Stomach (tissue), 9 donors: ENCODE results near the gene IFI27L1. TPM values are rescaled to one million over a fixed set of nuclear protein-coding genes. Genes with fewer than 3 reads are reported as not detected.

Experiments used
- DNase-seq, 2 donors: peaks; one replicate each; pipeline versions ENCODE4 v3.0.0 to v3.0.0-alpha.2; 2013 to 2019
- H3K27ac ChIP-seq, 5 donors: fragments of 200-600 bp in 4 of 5; sonication (generic) in 4 of 5; one replicate each; pipeline ENCODE4 v1.5.1; 2013 to 2019; ENCODE audit warnings: mild to moderate bottlenecking in 1 of 5, moderate library complexity in 1 of 5
- H3K27me3 ChIP-seq, 3 donors: fragments of 200-600 bp; sonication (generic); one replicate each; pipeline ENCODE4 v1.5.1; 2017 to 2019; ENCODE audit warnings: mixed run types in 1 of 3
- H3K36me3 ChIP-seq, 4 donors: fragments of 200-600 bp; sonication (generic); 1 replicate in 3 of 4; 2 replicates in 1 of 4; pipeline ENCODE4 v1.5.1; 2016 to 2019
- H3K4me1 ChIP-seq, 4 donors: fragments of 200-600 bp; sonication (generic); one replicate each; pipeline ENCODE4 v1.5.1; 2016 to 2019
- H3K4me3 ChIP-seq, 4 donors: fragments of 200-600 bp; sonication (generic) in 3 of 4; one replicate each; pipeline ENCODE4 v1.5.1; 2016 to 2019; ENCODE audit warnings: mild to moderate bottlenecking in 1 of 4
- H3K9me3 ChIP-seq, 4 donors: fragments of 200-600 bp; sonication (generic); one replicate each; pipeline ENCODE4 v1.5.1; 2016 to 2019
- EP300 ChIP-seq: sonication (generic); formaldehyde crosslinking; IDR thresholded peaks from one replicate; pipeline ENCODE4 v1.6.1; 2017; ENCODE audit warnings: antibody characterized with exemption
- POLR2A ChIP-seq, 4 donors: fragments of 450-650 bp; IDR thresholded peaks; one replicate each; pipeline ENCODE4 v1.6.1; 2016; ENCODE audit warnings: antibody characterized with exemption in 4 of 4, control low read depth in 2 of 4, mild to moderate bottlenecking in 1 of 4, moderate library complexity in 1 of 4
- POLR2AphosphoS5 ChIP-seq, 3 donors: sonication (generic); formaldehyde crosslinking; IDR thresholded peaks; one replicate each; pipeline ENCODE4 v1.6.1; 2016; ENCODE audit warnings: antibody characterized with exemption in 3 of 3
- WGBS, 5 donors: extraction: QIAGEN DNeasy Blood & Tissue Kit in 3 of 5; methylation state at CpG; one replicate each; pipeline versions ENCODE4 v1.1.5 to v1.1.7; 2013 to 2018; 5-methylcytosine and 5-hydroxymethylcytosine counted together
- intact Hi-C: fragments of 100-400 bp; cut with DNase I; formaldehyde crosslinking; loops from one replicate; pipeline ENCODE4 v1.15.1; 2023; ENCODE audit warnings: low total_unique reads
- polyA plus RNA-seq, 3 donors: library from polyadenylated mRNA; stranded (reverse); fragments of 200-250 nt; gene quantifications; one replicate each; pipeline ENCODE4 v1.2.3, GENCODE V29; 2013
- total RNA-seq, 5 donors: library from RNA; depleted of rRNA; stranded (reverse); fragments of >200 nt; gene quantifications; one replicate each; pipeline versions ENCODE4 v1.1.0 to v1.2.3, GENCODE V29; 2014 to 2016
- TF ChIP-seq, protein P1 (sequence below), 7 experiments: fragments of 450-650 bp in 4 of 7; fragments of 200-600 bp in 3 of 7; sonication (generic) in 3 of 7; IDR thresholded peaks; one replicate each; pipeline ENCODE4 v1.5.1; 2016 to 2019; ENCODE audit warnings: antibody characterized with exemption in 7 of 7, control low read depth in 2 of 7, mild to moderate bottlenecking in 1 of 7
- donor health status: healthy with polysubstance abuse.
- donor health status: Bipolar disorder and iron deficiency.
- donor health status: healthy.

The IFI27L1 gene
- total and polyA plus RNA-seq, 8 donors = 1.6 to 33.7 (median 15.1) TPM; not detected in 1

DNA sequence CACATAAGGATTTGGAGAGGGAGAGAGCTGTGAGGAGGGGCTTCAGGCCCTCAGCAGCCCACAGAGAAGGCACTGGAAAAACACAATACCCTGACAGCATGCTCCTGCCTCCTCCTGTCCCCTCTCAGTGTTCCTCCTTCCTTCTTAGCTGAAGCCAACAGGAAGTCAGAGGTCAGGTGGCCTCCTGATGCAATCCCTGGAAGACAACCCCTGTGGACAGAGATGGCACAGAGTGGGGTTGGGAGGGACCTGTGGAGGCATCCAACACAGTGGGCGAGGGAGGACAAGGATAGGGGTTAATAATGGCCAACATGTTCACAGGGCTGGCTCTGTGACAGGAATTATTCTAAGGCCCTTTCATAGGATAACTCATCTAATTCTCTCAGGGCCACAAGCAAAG lies 63.7 kb downstream of the IFI27L1 start:
- whole genome bisulfite sequencing, 5 donors = 50 to 82% (median 76%) methylated on average over 1 of the region's 1 CpG
- intact Hi-C loops = no loop called here

DNA sequence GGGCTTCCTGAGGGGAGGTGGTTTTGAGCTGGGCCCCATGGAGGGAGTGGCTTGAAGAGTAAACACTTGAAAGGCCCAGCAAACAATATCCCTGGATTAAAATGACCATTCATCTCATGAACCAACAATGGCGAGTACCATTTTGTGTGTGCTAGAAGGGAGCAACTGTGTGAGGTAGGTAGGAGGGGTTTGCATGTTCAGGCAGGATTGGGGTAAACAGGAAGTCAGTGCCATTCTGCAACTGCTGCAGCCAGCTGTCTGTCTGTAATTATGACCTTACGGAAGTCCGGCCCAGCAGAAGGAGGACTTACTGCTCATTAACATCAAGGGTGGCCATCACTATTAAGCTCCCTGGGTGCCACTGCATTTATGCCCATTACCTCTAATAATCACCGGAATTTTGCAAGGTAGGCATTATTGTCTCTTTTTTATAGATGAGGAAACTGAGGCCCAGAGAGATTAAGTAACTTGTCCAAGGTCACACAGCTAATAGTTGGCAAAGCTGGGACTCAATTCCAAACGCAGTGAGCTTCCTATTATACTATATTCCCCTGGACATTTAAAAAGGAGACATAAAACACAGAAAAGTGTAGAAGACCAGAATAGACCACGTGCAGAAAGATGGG lies 64.9 kb downstream of the IFI27L1 start:
- no peaks in the 10 kb centered on the region for H3K36me3 ChIP-seq
- no peak overlapping the region for H3K4me3 ChIP-seq
- TF ChIP-seq, protein P1, sequence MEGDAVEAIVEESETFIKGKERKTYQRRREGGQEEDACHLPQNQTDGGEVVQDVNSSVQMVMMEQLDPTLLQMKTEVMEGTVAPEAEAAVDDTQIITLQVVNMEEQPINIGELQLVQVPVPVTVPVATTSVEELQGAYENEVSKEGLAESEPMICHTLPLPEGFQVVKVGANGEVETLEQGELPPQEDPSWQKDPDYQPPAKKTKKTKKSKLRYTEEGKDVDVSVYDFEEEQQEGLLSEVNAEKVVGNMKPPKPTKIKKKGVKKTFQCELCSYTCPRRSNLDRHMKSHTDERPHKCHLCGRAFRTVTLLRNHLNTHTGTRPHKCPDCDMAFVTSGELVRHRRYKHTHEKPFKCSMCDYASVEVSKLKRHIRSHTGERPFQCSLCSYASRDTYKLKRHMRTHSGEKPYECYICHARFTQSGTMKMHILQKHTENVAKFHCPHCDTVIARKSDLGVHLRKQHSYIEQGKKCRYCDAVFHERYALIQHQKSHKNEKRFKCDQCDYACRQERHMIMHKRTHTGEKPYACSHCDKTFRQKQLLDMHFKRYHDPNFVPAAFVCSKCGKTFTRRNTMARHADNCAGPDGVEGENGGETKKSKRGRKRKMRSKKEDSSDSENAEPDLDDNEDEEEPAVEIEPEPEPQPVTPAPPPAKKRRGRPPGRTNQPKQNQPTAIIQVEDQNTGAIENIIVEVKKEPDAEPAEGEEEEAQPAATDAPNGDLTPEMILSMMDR (IDR thresholded peaks at IDR 0.05) = no peak
- TF ChIP-seq POLR2AphosphoS5 (IDR thresholded peaks at IDR 0.05) (no peak), EP300 (no peak), POLR2A (IDR thresholded peaks at IDR 0.05) (no peak)
- no peaks in the 10 kb centered on the region for H3K9me3 ChIP-seq
- intact Hi-C loops = no loop called here
- H3K27me3 ChIP-seq = no peaks in the 10 kb centered on the region
- no peak for DNase-seq
- WGBS, 5 donors = 64 to 84% (median 75%) methylated on average over 6 of the region's 6 CpGs
- H3K4me1 ChIP-seq = no peaks in the 10 kb centered on the region
- H3K27ac ChIP-seq = no peak overlapping the region

More for the DNA sequence above, 63.7 kb downstream of the IFI27L1 start:
- Histone ChIP-seq H3K9me3 (no peaks in the 10 kb centered on the region), H3K27ac (no peak overlapping the region), H3K4me1 (no peaks in the 10 kb centered on the region), H3K36me3 (no peaks in the 10 kb centered on the region), H3K27me3 (no peaks in the 10 kb centered on the region), H3K4me3 (no peak overlapping the region)
- DNase-seq = no peak
- TF ChIP-seq EP300 = no peak
- no peak for TF ChIP-seq POLR2AphosphoS5 (IDR thresholded peaks at IDR 0.05)
- no peak for TF ChIP-seq POLR2A (IDR thresholded peaks at IDR 0.05)
- TF ChIP-seq, protein P1 (IDR thresholded peaks at IDR 0.05) = no peak

Other genes with a start within 250 kb of the IFI27L1 start
- not detected for gene FAM181A, start 154.0 kb upstream of the IFI27L1 start, total RNA-seq
- not detected for gene FAM181A, start 154.0 kb upstream of the IFI27L1 start, polyA plus RNA-seq
- gene ASB2, start 104.7 kb upstream of the IFI27L1 start, total RNA-seq = 100 to 1,000 TPM in 1 of 5 donors, 10 to 100 TPM in 3, 1 to 10 TPM in 1; 9.6 to 199 (median 34.8) TPM
- 10 to 100 TPM in 1 of 3 donors, 1 to 10 TPM in 2; 2.0 to 17.1 (median 2.2) TPM for gene ASB2, start 104.7 kb upstream of the IFI27L1 start, polyA plus RNA-seq
- not detected for gene CCDC197, start 84.0 kb upstream of the IFI27L1 start, total RNA-seq
- not detected for gene CCDC197, start 84.0 kb upstream of the IFI27L1 start, polyA plus RNA-seq
- 1 to 10 TPM in 1 of 5 donors, under 1 TPM in 2, not detected in 2; 0.45 to 4.1 (median 0.92) TPM for gene OTUB2, start 55.0 kb upstream of the IFI27L1 start, total RNA-seq
- under 1 TPM; 0.46 to 0.75 (median 0.50) TPM for gene OTUB2, start 55.0 kb upstream of the IFI27L1 start, polyA plus RNA-seq
- 100 to 1,000 TPM in 2 of 5 donors, 10 to 100 TPM in 3; 39.1 to 236 (median 84.4) TPM for gene DDX24, start 108 bp upstream of the IFI27L1 start, total RNA-seq
- gene DDX24, start 108 bp upstream of the IFI27L1 start, polyA plus RNA-seq = 10 to 100 TPM; 47.4 to 73.8 (median 61.2) TPM
- gene IFI27, start 29.4 kb downstream of the IFI27L1 start, total RNA-seq = 100 to 1,000 TPM in 3 of 5 donors, 10 to 100 TPM in 2; 12.9 to 276 (median 118) TPM
- 1,000 to 10,000 TPM in 1 of 3 donors, 100 to 1,000 TPM in 2; 292 to 1,115 (median 874) TPM for gene IFI27, start 29.4 kb downstream of the IFI27L1 start, polyA plus RNA-seq
- 10 to 100 TPM in 3 of 5 donors, 1 to 10 TPM in 2; 4.9 to 61.7 (median 24.8) TPM for gene IFI27L2, start 48.3 kb downstream of the IFI27L1 start, total RNA-seq
- gene IFI27L2, start 48.3 kb downstream of the IFI27L1 start, polyA plus RNA-seq = 100 to 1,000 TPM in 2 of 3 donors, 10 to 100 TPM in 1; 87.8 to 133 (median 103) TPM
- 10 to 100 TPM in 1 of 5 donors, 1 to 10 TPM in 1, under 1 TPM in 2, not detected in 1; under 0.01 to 11.7 (median 0.77) TPM for gene PPP4R4, start 93.0 kb downstream of the IFI27L1 start, total RNA-seq
- gene PPP4R4, start 93.0 kb downstream of the IFI27L1 start, polyA plus RNA-seq = 1 to 10 TPM in 1 of 3 donors, under 1 TPM in 2; 0.28 to 1.1 (median 0.50) TPM
- not detected for gene SERPINA10, start 212.0 kb downstream of the IFI27L1 start, total RNA-seq
- under 1 TPM in 2 of 3 donors, not detected in 1; 0.10 to 0.37 TPM for gene SERPINA10, start 212.0 kb downstream of the IFI27L1 start, polyA plus RNA-seq
- not detected for gene SERPINA6, start 242.0 kb downstream of the IFI27L1 start, total RNA-seq
- gene SERPINA6, start 242.0 kb downstream of the IFI27L1 start, polyA plus RNA-seq = under 1 TPM in 1 of 3 donors, not detected in 2; 0.19 TPM